HG03520 (cell line): ENCODE measurements around the gene CNNM4.
A peak's percentile ranks its signal among the peaks of the same experiment; 100 is the strongest.

Experiments
- ATAC-seq: cut with Tn5 transposase; IDR thresholded peaks from one replicate; pipeline ENCODE4 v1.9.1; 2021; ENCODE audit warnings: mild to moderate bottlenecking, moderate library complexity; ENCODE audit not compliant: unreplicated experiment

CNNM4 gene

DNA sequence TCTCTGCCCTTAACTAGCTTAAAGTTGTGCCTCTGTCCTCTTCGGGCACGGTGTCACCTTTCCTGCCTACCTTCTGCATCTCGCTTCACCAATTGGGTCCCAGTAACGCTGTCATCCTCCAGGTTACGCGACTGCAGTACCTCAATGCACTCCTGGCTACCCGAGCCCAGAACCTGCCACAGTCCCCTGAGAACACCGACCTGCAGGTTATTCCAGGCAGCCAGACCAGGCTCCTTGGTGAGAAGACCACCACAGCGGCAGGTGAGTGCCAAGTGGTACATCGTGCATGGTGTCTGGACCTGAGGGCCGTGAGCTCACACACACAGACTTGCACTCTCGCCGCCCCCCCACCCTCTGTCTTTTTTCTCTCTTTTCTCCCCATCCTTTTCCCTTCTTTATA lies 68.2 kb downstream of the CNNM4 start:
- ATAC-seq, result no peak

DNA sequence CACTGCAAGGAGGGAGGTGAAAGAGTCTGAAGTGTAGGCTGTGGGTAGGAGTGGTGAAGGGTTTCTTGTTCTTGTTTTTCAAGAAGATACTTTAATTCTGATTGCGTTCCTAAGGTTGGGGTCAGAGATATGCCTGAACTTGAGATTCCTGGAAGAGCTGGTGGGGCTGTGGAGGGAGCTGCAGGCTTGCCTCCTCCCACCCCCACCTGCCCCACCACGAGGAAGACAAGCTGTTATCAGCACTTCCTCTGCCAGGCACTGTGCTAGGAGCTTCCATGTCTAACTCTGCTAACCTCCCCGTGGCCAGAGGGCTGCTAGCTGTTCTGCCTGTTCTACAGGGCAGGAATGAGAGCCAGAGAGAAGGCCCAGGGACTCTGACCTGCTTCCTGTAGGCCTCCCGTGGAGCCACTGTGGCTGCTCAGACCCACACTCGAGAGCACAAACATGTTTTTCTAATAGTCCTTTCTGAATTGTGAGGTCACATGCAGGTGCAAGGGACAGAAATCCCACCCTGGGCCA lies 69.4 kb downstream of the CNNM4 start:
- ATAC-seq, result no peak

DNA sequence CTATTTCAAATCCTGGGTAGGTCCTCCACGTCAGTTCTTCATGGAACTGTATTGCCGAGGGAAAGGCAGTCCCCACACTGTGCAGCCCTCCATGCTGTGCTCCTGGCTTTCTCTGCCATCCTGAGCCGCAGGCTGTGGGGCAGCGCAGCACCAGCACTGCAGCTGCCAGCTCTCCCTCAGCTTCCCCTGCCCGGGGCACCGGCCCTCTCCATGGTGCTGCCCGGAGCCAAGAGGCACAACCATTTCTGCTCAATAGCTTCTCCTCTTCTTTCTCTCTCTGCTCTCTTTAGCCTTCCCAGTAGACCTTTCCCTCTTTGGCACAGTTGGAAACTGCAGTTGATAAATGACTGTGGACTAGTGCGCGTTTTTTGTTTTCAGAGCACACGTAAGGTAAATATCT lies 71.0 kb downstream of the CNNM4 start:
- no peak for ATAC-seq

- ATAC-seq, result no peak
These were observed 71.7 kb downstream of the CNNM4 start for GRCh38 chr2:96832408-96832753.

DNA sequence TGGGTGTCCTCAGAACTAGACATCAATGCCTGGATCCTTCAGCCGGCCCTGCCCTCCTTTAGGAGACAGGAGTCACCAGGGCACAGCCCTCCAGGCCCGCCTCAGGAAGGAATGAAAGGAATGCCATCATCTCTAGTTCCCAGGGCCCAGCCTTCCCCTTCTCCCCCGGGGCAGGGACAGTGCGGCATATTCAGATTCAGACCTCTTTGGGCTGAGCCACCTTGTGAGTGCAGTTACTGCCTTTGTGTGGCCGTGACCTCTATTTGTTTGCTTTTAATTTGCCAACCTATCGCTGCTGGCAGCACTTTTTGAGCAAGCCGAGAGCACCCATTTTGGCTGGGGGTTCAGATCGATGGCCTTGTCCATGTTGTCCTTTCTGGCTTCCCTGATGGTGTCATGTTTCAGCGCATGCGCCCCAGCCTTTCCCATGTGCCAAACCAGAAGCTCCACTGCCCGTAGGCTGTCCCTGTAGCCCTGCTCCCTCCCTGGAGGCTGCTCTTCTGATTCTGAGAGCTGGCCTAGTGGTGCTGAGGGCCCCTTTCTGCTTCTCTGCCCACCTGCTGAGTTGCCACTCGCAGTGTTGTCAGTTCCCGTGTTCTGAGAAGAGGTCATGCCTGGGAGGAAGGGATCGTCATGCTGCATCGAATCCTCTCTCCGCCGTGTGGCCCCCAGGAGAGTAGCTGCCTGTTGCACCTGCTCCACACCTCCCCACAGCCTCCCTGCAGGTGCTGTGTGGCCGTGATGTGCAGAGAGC lies 72.2 kb downstream of the CNNM4 start:
- ATAC-seq, result no peak

DNA sequence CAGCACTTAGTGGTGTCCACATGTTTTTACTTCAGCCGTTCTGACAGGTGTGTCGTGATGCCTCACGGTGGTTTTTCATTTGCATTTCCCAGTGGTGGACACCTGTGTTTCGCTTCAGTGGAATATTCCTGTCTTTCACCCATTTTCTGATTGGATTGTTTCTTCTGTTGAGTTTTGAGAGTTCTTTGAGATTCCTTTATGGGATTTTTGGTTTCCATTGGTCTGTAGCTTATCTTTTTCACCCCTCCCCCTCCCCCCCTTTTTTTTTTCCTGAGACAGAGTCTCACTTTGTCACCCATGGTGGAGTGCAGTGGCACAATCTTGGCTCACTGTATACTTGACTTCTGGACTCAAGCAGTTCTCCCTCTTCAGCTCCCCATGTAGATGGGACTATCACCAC lies 75.1 kb downstream of the CNNM4 start:
- no peak for ATAC-seq

DNA sequence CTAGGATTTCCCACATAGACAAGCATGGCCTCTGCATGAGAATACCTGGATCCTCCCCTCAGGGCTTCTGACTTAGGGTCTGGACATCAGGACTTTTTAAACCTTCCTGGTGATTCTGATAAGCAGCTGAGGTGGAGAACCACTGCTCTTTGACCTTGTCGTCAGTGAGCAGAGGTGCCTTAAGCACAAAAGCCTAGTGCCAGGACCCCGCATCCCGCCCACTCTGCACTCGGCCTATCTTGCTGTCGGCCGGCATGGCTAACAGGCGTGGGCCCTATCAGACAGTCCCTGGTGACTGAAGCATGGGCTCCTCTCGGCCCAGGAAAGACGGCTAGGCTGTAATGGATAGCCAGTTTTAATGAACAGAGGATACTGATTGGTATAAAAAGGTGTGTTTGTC lies 76.9 kb downstream of the CNNM4 start:
- ATAC-seq, result no peak

- peak; percentile 18 for ATAC-seq
These were observed 77.9 kb downstream of the CNNM4 start for GRCh38 chr2:96838345-96839292.

DNA sequence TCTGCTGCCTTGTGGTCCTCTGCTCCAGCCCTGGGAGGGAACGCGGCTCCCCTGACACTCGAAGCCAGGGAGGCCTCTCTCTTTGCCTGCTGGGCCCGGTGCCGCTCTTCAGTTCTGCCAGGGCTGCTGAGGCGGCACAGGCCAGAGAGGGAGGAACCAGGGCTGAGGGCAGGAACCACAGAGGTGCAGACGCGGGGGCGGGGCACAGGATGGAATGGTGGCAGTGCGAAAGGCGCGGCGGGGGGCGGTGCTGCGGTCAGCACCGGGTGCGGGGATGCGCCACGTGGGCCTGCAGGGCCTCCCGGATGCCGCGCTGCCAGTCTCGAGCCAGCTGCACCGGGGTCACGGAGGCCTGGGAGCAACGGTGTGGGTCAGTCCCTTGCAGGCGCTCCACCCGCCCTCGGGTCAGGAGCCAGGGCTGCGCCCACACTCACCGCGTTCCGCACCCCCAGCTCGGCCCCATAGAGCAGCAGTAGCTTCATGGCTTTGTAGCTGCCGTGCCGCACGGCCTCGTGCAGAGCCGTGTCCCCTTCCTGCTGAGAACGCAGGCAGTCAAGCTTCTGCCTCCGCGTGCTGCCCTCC lies 78.7 kb downstream of the CNNM4 start:
- ATAC-seq, result peak; percentile 37

DNA sequence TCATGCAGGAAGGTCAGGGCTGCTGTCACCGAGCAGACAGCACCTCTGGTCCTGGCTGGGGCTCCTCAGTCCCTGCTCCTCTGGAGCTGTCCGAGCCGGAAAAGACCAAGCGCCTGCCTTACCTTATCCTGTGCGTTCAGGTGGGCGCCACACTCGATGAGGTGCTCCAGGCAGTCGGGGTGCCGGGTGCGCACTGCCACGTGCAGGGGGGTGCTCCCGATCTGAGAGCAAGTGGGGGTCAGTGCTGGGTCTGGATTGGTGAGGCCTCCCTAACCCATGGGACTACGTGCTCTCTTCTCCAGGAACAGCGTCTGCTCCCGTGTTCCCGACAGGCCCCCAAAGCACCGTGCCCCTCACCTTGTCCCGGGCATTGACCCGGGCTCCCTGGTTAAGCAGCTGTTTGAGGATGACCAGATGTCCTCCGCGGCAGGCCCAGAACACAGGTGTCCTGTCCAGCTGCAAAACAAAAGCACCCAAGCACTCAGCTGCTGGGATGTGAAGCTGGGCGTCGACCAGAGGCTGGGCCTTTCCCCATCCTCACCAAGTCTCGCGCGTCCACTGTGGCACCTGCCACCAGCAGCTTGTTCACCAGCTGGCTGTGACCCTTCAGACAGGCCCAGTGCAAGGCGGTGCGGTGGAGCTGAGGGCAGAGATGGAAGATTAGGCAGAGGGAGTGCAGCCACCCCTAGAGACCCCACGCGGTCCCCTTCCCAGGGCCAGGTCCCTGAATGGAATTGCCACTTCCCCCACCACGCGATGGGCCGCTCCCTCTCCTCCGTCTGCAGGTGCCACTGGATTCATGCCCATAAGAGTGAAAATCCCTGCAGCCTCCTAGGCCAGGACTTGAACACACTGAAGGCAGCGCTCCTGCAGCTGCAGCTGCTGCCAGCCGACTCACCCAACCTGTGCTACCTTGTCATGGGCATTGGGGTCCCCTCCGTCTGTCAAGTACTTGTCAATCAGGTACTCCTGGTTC lies 79.5 kb downstream of the CNNM4 start:
- no peak for ATAC-seq

GRCh38 chr2:96841701-96842495 lies 81.2 kb downstream of the CNNM4 start:
- ATAC-seq, result no peak

- no peak for ATAC-seq
These were observed 81.9 kb downstream of the CNNM4 start for GRCh38 chr2:96842600-96842999.

GRCh38 chr2:96843538-96844268 lies 83.0 kb downstream of the CNNM4 start, which contains the start of gene ANKRD23:
Gene ANKRD23, minus strand, starts transcription at chr2:96844021. Its CDS starts 29 bp downstream, at chr2:96843992.
- no peak for ATAC-seq

DNA sequence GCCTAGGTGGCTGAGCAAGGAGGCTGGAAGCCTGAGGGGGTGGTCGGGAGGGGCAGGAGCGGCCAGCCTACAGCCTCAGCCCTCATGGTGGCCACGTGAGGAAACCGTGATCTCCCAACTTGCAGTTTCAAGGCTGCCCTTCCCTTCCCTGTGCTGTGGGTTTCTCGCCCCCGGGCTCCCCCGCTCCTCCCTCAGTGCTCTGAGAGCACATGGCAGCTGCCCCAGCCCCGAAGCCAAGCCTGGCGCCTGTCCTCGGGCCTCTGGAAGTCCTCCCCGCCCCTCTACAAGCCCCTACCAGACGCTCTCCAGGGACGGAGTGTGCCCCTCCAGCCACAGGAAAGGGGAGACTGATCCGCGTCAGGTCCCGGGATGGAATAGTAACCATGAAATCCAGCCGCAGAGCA lies 83.7 kb downstream of the CNNM4 start:
- ATAC-seq, result no peak

DNA sequence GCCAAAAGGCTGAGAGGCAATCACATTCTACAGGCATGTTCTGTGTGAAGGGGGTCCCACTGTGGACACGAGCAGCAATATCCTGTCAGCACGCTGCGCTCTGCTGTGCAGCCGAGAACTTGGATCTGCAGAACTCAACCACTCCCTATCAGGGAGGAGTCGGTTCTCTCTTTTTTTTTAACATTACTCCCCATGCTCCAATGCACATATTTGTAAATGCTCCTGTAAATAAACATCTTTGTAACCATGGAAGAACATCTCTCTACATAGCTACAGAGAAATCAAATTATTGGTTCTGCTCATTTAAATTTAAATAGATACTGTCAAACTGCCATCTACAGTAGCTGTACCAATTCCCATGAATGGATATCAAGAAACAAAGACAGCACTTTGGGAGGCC lies 86.1 kb downstream of the CNNM4 start:
- ATAC-seq, result no peak

DNA sequence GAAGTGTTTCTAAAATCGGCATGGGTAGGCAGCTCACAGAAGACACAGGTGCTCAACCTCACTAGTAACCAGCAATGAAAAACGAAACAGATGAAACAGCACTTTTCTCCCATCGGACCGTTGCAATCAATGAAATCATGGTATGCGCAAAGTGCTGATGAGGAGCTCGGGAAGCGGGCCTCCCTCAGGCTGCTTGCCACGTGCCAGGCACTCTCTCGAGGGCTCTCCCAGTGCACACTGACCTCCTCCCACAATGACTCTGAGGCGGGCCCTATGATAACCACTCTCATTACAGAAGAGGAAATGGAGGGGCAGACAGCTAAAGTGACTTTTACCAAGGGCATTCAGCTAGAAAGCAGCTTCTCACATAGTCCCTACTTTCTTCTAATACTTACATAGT lies 86.9 kb downstream of the CNNM4 start:
- ATAC-seq, result no peak

GRCh38 chr2:96848264-96848663 lies 87.6 kb downstream of the CNNM4 start:
- ATAC-seq, result no peak

DNA sequence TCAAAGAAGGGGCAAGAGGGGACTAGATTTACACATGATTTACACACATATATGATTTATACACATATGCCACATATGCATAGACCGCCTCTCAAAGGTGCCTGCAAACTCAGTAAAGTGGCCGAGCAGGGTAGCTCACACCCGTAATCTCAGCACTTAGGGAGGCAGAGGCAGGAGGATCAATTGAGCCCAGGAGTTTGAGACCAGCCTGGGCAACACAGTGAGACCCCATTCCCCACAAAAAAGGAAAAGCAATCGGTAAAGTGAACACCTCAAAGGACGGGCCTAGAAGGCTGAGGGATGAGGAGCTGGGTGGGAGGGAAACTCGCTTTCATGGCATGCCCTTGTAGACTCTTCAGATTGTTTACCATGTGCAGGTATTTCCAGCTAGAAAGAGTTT lies 92.0 kb downstream of the CNNM4 start:
- no peak for ATAC-seq

- no peak for ATAC-seq
These were observed 92.6 kb downstream of the CNNM4 start for GRCh38 chr2:96853321-96853720.
